Measurements from ENCODE around the gene JCHAIN.

DNA sequence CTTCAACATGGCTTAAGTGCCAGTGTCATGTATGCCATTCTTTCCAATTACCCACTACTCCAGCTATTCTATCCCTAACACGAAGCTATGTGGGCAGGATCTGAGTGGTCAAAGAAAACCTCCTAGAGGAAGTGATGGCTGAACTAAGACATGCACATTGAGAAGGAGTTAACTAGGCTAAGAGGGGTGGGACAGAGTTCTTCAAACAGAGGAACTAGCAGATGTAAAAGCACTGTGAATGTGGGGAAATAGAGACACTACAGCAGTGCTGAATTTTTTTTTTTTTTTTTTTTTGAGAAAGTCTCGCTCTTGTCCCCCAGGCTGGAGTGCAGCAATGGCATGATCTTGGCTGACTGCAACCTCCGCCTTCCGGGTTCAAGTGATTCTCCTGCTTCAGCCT, 6.2 kb downstream of the JCHAIN start:
- TF ChIP-seq SUZ12 (IDR thresholded peaks at IDR 0.05; ENCODE audit: extremely low read depth, insufficient read depth, insufficient read length) = no peak
- TF ChIP-seq YY1 (IDR thresholded peaks at IDR 0.05; ENCODE audit: insufficient read depth, insufficient read length) = no peak
- TF ChIP-seq ZNF274 (IDR thresholded peaks at IDR 0.05; ENCODE audit: low read depth, low read length) = no peak
